SU-DHL-6 (cell line): ENCODE results near the gene PDGFB.

Source experiments
- H2AFZ ChIP-seq: fragments of 200-600 bp; sonication (generic); 2 replicates; pipeline ENCODE4 v1.6.1; 2014; ENCODE audit warnings: low read depth, mild to moderate bottlenecking, moderate library complexity, mixed read lengths, antibody characterized with exemption, low read length; ENCODE audit not compliant: severe bottlenecking
- H3F3A ChIP-seq: fragments of 200-600 bp; shearing (Covaris generic); 2 replicates; pipeline ENCODE4 v1.6.0; 2016; ENCODE audit warnings: antibody characterized with exemption, mild to moderate bottlenecking; ENCODE audit not compliant: insufficient read depth
- H3K27ac ChIP-seq: fragments of 200-600 bp; sonication (generic); 2 replicates; pipeline ENCODE4 v1.5.1; 2016; ENCODE audit warnings: low read depth, mild to moderate bottlenecking, low read length, moderate library complexity, mixed read lengths
- H3K27me3 ChIP-seq: fragments of 200-600 bp; sonication (generic), shearing (Covaris generic); 2 replicates; pipeline ENCODE4 v1.6.0; 2014; ENCODE audit warnings: mild to moderate bottlenecking, low read length
- H3K36me3 ChIP-seq: fragments of 200-600 bp; sonication (generic); 2 replicates; pipeline ENCODE4 v1.6.1; 2014; ENCODE audit warnings: mild to moderate bottlenecking, low read length, mixed read lengths
- H3K4me2 ChIP-seq: fragments of 300-600, 200-600 bp; shearing (Covaris generic), sonication (generic); 2 replicates; pipeline ENCODE4 v1.6.0; 2014; ENCODE audit warnings: low read length, low read depth, mild to moderate bottlenecking; ENCODE audit not compliant: poor library complexity, severe bottlenecking
- H3K4me3 ChIP-seq: fragments of 200-600 bp; sonication (generic); 2 replicates; pipeline ENCODE4 v1.5.1; 2014; ENCODE audit warnings: antibody characterized with exemption, low read length, mild to moderate bottlenecking, mixed read lengths; ENCODE audit not compliant: insufficient read depth, poor library complexity, severe bottlenecking
- H3K79me2 ChIP-seq: fragments of 200-600 bp; sonication (generic); 2 replicates; pipeline ENCODE4 v1.6.1; 2014; ENCODE audit warnings: mild to moderate bottlenecking, low read length, moderate library complexity; ENCODE audit not compliant: insufficient read depth
- H3K9ac ChIP-seq: fragments of 200-600 bp; sonication (generic); 2 replicates; pipeline ENCODE4 v1.7.0; 2014; ENCODE audit warnings: mild to moderate bottlenecking, low read length
- H3K9me2 ChIP-seq: fragments of 200-600 bp; sonication (generic); replicated peaks from 2 replicates; pipeline ENCODE4 v1.6.1; 2014; ENCODE audit warnings: low read length; ENCODE audit not compliant: insufficient read depth
- H3K9me3 ChIP-seq: fragments of 200-600 bp; sonication (generic); 2 replicates; pipeline ENCODE4 v1.6.1; 2014; ENCODE audit warnings: low read length, mixed read lengths; ENCODE audit not compliant: insufficient read depth
- H4K20me1 ChIP-seq: fragments of 200-600 bp; sonication (generic); 2 replicates; pipeline ENCODE4 v1.6.1; 2014; ENCODE audit warnings: low read depth, mild to moderate bottlenecking, antibody characterized with exemption, low read length, moderate library complexity, mixed read lengths
- EZH2phosphoT487 ChIP-seq: fragments of 200-600 bp; sonication (generic), shearing (Covaris generic); conservative IDR thresholded peaks from 2 replicates; pipeline ENCODE4 v1.6.1; 2018; ENCODE audit warnings: mild to moderate bottlenecking, antibody characterized with exemption, low read length, moderate library complexity, mixed read lengths
- TF ChIP-seq, protein P1 (sequence below): fragments of 200-600 bp; sonication (generic); IDR thresholded peaks from one replicate; pipeline ENCODE4 v1.5.1; 2017; ENCODE audit warnings: antibody characterized with exemption, mild to moderate bottlenecking, low read length, moderate library complexity; ENCODE audit not compliant: insufficient read depth, poor library complexity, severe bottlenecking

The PDGFB gene

GRCh38 chr22:39234867-39235687 lies 9.7 kb downstream of the PDGFB start:
- no peak overlapping the region for H3K27ac ChIP-seq
- no peaks in the 10 kb centered on the region for H3K79me2 ChIP-seq
- no peaks in the 10 kb centered on the region for H3K36me3 ChIP-seq
- no peaks in the 10 kb centered on the region for H3K9me3 ChIP-seq
- no peak overlapping the region for H3K9ac ChIP-seq
- H3K4me2 ChIP-seq, result no peak overlapping the region
- H3K27me3 ChIP-seq, result no peaks in the 10 kb centered on the region
- H3F3A ChIP-seq, result no peaks in the 10 kb centered on the region
- H3K4me3 ChIP-seq, result no peak overlapping the region
- H3K9me2 ChIP-seq, result no peaks in the 10 kb centered on the region
- no peaks in the 10 kb centered on the region for H4K20me1 ChIP-seq
- TF ChIP-seq, protein P1, sequence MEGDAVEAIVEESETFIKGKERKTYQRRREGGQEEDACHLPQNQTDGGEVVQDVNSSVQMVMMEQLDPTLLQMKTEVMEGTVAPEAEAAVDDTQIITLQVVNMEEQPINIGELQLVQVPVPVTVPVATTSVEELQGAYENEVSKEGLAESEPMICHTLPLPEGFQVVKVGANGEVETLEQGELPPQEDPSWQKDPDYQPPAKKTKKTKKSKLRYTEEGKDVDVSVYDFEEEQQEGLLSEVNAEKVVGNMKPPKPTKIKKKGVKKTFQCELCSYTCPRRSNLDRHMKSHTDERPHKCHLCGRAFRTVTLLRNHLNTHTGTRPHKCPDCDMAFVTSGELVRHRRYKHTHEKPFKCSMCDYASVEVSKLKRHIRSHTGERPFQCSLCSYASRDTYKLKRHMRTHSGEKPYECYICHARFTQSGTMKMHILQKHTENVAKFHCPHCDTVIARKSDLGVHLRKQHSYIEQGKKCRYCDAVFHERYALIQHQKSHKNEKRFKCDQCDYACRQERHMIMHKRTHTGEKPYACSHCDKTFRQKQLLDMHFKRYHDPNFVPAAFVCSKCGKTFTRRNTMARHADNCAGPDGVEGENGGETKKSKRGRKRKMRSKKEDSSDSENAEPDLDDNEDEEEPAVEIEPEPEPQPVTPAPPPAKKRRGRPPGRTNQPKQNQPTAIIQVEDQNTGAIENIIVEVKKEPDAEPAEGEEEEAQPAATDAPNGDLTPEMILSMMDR, result no peak
- TF ChIP-seq EZH2phosphoT487, result no peak
- H2AFZ ChIP-seq, result no peak overlapping the region

DNA sequence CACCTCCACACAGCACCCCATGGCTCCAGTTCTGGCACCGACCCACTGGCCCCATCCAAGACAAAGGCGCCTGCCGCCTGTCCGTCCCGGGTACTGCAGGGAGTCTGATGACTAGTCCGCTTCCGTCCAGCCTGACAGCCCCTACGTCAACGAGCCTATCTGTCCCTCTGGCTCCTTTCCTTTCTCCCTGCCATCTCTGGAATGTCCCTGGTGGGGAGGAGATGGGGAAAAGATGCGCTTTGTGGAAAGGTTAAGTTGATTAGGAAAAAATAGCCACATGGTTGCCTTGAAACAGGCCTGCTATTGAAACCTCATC lies 10.4 kb downstream of the PDGFB start:
- H3K27ac ChIP-seq, result no peak overlapping the region

DNA sequence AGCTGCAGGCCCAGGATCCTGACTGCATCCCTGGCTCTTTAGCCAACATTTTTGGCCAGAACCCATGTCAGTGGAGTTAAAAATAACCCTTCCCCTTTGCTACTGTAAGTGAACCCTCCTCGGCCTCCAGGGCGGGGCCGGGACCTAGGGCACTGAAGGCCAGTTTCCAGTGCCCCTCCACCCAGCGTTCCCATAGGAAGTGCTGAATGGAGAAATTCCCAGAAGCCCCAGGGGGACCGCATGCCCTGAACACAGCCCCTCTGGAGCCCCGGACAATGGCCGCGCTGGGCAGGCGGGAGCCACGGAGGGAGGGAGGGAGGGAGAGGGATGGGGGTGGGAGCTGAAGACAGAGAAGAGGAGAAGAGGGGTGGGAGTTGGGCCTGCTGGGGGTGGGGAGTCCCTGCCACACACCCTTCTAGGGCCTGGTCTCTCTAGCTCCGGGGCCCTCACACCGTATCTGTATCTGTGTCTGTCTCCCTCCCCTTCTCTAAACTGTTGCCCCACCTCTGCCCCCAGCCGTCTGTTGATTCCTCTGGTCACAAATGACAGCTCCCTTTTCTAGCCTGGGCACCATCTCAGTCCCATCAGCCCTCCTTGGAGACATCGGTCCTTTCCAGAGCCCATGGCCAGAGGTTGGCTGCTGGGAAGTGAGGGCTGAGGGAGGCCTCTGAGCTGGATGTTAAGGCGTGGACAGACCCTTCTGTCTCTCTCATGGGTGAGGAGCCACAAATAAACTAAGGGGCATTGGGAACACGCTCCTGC lies 10.9 kb downstream of the PDGFB start:
- H4K20me1 ChIP-seq, result no peaks in the 10 kb centered on the region
- no peak overlapping the region for H3K27ac ChIP-seq

More for the DNA sequence above, 10.4 kb downstream of the PDGFB start:
- no peaks in the 10 kb centered on the region for H3K27me3 ChIP-seq
- no peak overlapping the region for H3K4me3 ChIP-seq
- H3K9me2 ChIP-seq, result no peaks in the 10 kb centered on the region
- H3K9me3 ChIP-seq, result no peaks in the 10 kb centered on the region
- H3K36me3 ChIP-seq, result no peaks in the 10 kb centered on the region
- TF ChIP-seq, protein P1, result no peak
- TF ChIP-seq EZH2phosphoT487, result no peak
- no peaks in the 10 kb centered on the region for H4K20me1 ChIP-seq
- H3K79me2 ChIP-seq, result no peaks in the 10 kb centered on the region
- no peak overlapping the region for H2AFZ ChIP-seq
- no peak overlapping the region for H3K4me2 ChIP-seq
- no peak overlapping the region for H3K9ac ChIP-seq
- H3F3A ChIP-seq, result no peaks in the 10 kb centered on the region

More for the DNA sequence above, 10.9 kb downstream of the PDGFB start:
- no peaks in the 10 kb centered on the region for H3K79me2 ChIP-seq
- H3K27me3 ChIP-seq, result no peaks in the 10 kb centered on the region
- no peaks in the 10 kb centered on the region for H3F3A ChIP-seq
- no peaks in the 10 kb centered on the region for H3K9me3 ChIP-seq
- no peak overlapping the region for H2AFZ ChIP-seq
- H3K4me3 ChIP-seq, result no peak overlapping the region
- no peak overlapping the region for H3K4me2 ChIP-seq
- H3K9me2 ChIP-seq, result no peaks in the 10 kb centered on the region
- no peaks in the 10 kb centered on the region for H3K36me3 ChIP-seq
- H3K9ac ChIP-seq, result no peak overlapping the region
- no peak for TF ChIP-seq EZH2phosphoT487
- TF ChIP-seq, protein P1, result no peak
